ENCODE results near the gene SLC51B.

- TF ChIP-seq SIN3A (IDR thresholded peaks at IDR 0.05; ENCODE audit: borderline replicate concordance in 2 of 2, control insufficient read depth in 1 of 2, low read depth in 2 of 2, low read length in 2 of 2): no peak
- TF ChIP-seq MYC (IDR thresholded peaks at IDR 0.05; ENCODE audit: low read depth, low read length): no peak
- no peak for TF ChIP-seq MYC (CRISPR knock-in tag; IDR thresholded peaks at IDR 0.05; ENCODE audit: borderline replicate concordance, low read depth)
- TF ChIP-seq GABPA (tag; conservative IDR thresholded peaks at IDR 0.05; ENCODE audit: low read depth): no peak
- no peak for TF ChIP-seq CTCF (IDR thresholded peaks at IDR 0.05 in 2 of 3, conservative IDR thresholded peaks at IDR 0.05 in 1 of 3; ENCODE audit: insufficient read depth in 2 of 3, low read depth in 1 of 3, low read length in 3 of 3)
- TF ChIP-seq TRIM28 (IDR thresholded peaks at IDR 0.05): no peak
- TF ChIP-seq ZNF551 (CRISPR knock-in tag; IDR thresholded peaks at IDR 0.05): no peak
These were observed 12.4 kb downstream of the SLC51B start for GRCh38 chr15:65057549-65057940.
